Esophagus squamous epithelium (tissue), 5 donors: ENCODE results near the gene MRPL41. TPM values are rescaled to one million over a fixed set of nuclear protein-coding genes. Genes with fewer than 3 reads are reported as not detected.
"Not testable (repeated sequence)": the region's sequence is repeated elsewhere in the genome, so short reads cannot be mapped to it uniquely, and the experiment has no call there.

Experiments used
- DNase-seq: peaks from one replicate; lab custom pipeline; 2025; lab: John Stamatoyannopoulos, UW
- H3K27ac ChIP-seq, 4 donors: fragments of 200-600 bp; sonication (generic); one replicate each; pipeline ENCODE4 v1.5.1; 2016 to 2019; ENCODE audit warnings: mild to moderate bottlenecking in 1 of 4
- H3K27me3 ChIP-seq, 4 donors: fragments of 200-600 bp; sonication (generic); 1 replicate in 3 of 4; 2 replicates in 1 of 4; pipeline versions ENCODE4 v1.5.1 to v1.6.0; 2017 to 2021; ENCODE audit warnings: antibody characterized with exemption in 1 of 4
- H3K36me3 ChIP-seq, 3 donors: fragments of 200-600 bp; sonication (generic); one replicate each; pipeline ENCODE4 v1.5.1; 2016 to 2019
- H3K4me1 ChIP-seq, 3 donors: fragments of 200-600 bp; sonication (generic); one replicate each; pipeline ENCODE4 v1.5.1; 2017 to 2019
- H3K4me3 ChIP-seq, 4 donors: fragments of 200-600 bp; sonication (generic); 1 replicate in 3 of 4; 2 replicates in 1 of 4; pipeline ENCODE4 v1.5.1; 2016 to 2019; ENCODE audit warnings: mild to moderate bottlenecking in 2 of 4, moderate library complexity in 1 of 4
- H3K9me3 ChIP-seq, 3 donors: fragments of 200-600 bp; sonication (generic); one replicate each; pipeline ENCODE4 v1.5.1; 2016 to 2019
- POLR2A ChIP-seq, 4 donors: fragments of 450-650 bp; IDR thresholded peaks; one replicate each; pipeline ENCODE4 v1.6.1; 2017; ENCODE audit warnings: antibody characterized with exemption in 4 of 4, mild to moderate bottlenecking in 4 of 4, moderate library complexity in 3 of 4
- WGBS, 2 donors: methylation state at CpG; one replicate each; pipeline ENCODE4 v1.1.5; 2018; 5-methylcytosine and 5-hydroxymethylcytosine counted together
- intact Hi-C: fragments of 100-400 bp; cut with DNase I; formaldehyde crosslinking; loops from one replicate; pipeline ENCODE4 v1.15.0; 2022
- total RNA-seq, 4 donors: library from RNA; depleted of rRNA; stranded (reverse); fragments of >200 nt; gene quantifications; one replicate each; pipeline ENCODE4 v1.1.0, GENCODE V29; 2016
- TF ChIP-seq, protein P1 (sequence below), 6 experiments: fragments of 450-650 bp in 4 of 6; fragments of 200-600 bp in 2 of 6; sonication (generic) in 2 of 6; IDR thresholded peaks; one replicate each; pipeline ENCODE4 v1.5.1; 2016 to 2019; ENCODE audit warnings: antibody characterized with exemption in 6 of 6, mild to moderate bottlenecking in 4 of 6, moderate library complexity in 4 of 6
- donor health status: DM: yes; HTN: yes; CAD: no.

MRPL41 gene
- total RNA-seq, 4 donors from 2014 or later, result 31.6 to 48.6 (median 37.1) TPM

DNA sequence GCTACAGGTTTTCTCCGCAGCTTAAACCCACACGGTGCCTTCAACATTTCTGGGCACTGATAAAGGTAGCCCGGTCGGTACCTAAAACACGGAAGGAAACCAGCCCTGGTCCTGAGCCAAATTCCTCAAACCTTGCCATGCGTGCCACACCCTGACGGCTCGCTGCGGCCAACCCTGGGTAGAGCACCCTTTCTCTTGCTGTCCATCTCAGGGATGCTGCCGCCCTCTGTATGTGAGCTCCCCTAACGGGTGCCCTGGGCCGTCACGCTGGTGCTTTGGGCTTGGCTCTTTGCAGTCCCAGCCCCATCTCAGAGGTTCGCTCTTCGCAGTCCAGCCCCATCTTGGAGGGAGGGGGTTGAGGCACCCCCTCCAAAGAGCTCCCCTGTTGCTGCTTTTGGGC lies 45.4 kb upstream of the MRPL41 start:
- Histone ChIP-seq H3K4me3 (no peak overlapping the region), H3K4me1 (no peaks in the 10 kb centered on the region), H3K27ac (no peak overlapping the region), H3K27me3 (no peaks in the 10 kb centered on the region), H3K36me3 (no peaks in the 10 kb centered on the region), H3K9me3 (no peaks in the 10 kb centered on the region)
- intact Hi-C loops, result no loop called here
- 61 to 77% methylated on average over 6 to 13 of the region's 15 CpGs for WGBS, 2 donors
- DNase-seq, result no peak
- no peak for TF ChIP-seq POLR2A (IDR thresholded peaks at IDR 0.05)
- TF ChIP-seq, protein P1, sequence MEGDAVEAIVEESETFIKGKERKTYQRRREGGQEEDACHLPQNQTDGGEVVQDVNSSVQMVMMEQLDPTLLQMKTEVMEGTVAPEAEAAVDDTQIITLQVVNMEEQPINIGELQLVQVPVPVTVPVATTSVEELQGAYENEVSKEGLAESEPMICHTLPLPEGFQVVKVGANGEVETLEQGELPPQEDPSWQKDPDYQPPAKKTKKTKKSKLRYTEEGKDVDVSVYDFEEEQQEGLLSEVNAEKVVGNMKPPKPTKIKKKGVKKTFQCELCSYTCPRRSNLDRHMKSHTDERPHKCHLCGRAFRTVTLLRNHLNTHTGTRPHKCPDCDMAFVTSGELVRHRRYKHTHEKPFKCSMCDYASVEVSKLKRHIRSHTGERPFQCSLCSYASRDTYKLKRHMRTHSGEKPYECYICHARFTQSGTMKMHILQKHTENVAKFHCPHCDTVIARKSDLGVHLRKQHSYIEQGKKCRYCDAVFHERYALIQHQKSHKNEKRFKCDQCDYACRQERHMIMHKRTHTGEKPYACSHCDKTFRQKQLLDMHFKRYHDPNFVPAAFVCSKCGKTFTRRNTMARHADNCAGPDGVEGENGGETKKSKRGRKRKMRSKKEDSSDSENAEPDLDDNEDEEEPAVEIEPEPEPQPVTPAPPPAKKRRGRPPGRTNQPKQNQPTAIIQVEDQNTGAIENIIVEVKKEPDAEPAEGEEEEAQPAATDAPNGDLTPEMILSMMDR (IDR thresholded peaks at IDR 0.05), result no peak

DNA sequence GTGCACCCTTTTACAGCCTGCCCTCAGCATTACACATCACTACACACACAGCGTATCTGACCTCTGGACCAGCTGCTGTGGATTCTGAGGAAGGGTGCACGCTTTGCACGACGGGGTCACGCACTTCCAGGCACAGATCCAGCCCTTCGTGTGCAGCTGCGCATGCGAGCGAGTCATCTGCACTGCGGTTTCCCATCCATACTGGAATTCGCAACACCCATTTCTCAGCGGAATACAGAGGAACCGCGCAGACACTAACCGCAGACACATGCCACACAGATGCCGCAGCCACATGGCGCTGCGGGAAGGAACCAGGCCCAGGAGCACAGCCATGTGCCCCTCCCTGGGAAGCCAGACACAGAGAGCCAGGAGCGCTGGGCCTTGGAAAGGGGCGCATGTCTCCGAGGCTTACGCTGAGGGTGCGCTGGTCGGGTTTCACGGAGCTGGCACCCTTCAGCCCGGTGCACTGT lies 44.9 kb upstream of the MRPL41 start:
- intact Hi-C loops, result no loop called here
- Histone ChIP-seq H3K27me3 (no peaks in the 10 kb centered on the region), H3K4me1 (no peaks in the 10 kb centered on the region), H3K36me3 (no peaks in the 10 kb centered on the region), H3K27ac (no peak overlapping the region), H3K4me3 (no peak overlapping the region), H3K9me3 (no peaks in the 10 kb centered on the region)
- TF ChIP-seq, protein P1 (IDR thresholded peaks at IDR 0.05), result no peak
- no peak for TF ChIP-seq POLR2A (IDR thresholded peaks at IDR 0.05)
- 75 to 91% methylated on average over 5 to 15 of the region's 26 CpGs for WGBS, 2 donors
- no peak for DNase-seq

- TF ChIP-seq, protein P1 (IDR thresholded peaks at IDR 0.05), result no peak
- TF ChIP-seq POLR2A (IDR thresholded peaks at IDR 0.05), result no peak
- H3K4me3 ChIP-seq, result no peak overlapping the region
- H3K4me1 ChIP-seq, result no peaks in the 10 kb centered on the region
These were observed 42.5 kb upstream of the MRPL41 start for GRCh38 chr9:137509198-137509597.

DNA sequence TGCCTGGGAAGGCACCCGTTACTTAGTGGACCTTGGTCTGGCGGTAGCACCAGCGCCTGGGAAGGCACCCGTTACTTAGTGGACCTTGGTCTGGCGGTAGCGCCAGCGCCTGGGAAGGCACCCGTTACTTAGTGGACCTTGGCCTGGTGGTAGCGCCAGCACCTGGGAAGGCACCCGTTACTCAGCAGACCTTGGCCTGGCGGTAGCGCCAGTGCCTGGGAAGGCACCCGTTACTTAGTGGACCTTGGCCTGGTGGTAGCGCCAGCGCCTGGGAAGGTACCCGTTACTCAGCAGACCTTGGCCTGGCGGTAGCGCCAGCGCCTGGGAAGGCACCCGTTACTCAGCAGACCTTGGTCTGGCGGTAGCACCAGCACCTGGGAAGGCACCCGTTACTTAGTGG lies 40.6 kb upstream of the MRPL41 start:
- WGBS, 2 donors, result 96 to 100% methylated on average over 1 to 8 of the region's 22 CpGs
- H3K27me3 ChIP-seq, H3K9me3 ChIP-seq, H3K4me3 ChIP-seq, H3K27ac ChIP-seq, DNase-seq, H3K4me1 ChIP-seq, H3K36me3 ChIP-seq, intact Hi-C loops: not testable (repeated sequence)

More at GRCh38 chr9:137509198-137509597, 42.5 kb upstream of the MRPL41 start:
- no peak overlapping the region for H3K27ac ChIP-seq
- WGBS, 2 donors, result 86 to 91% methylated on average over 14 of the region's 14 CpGs
- no peaks in the 10 kb centered on the region for H3K27me3 ChIP-seq
- no peaks in the 10 kb centered on the region for H3K36me3 ChIP-seq
- intact Hi-C loops, result no loop called here
- H3K9me3 ChIP-seq, result no peaks in the 10 kb centered on the region
- DNase-seq, result no peak

DNA sequence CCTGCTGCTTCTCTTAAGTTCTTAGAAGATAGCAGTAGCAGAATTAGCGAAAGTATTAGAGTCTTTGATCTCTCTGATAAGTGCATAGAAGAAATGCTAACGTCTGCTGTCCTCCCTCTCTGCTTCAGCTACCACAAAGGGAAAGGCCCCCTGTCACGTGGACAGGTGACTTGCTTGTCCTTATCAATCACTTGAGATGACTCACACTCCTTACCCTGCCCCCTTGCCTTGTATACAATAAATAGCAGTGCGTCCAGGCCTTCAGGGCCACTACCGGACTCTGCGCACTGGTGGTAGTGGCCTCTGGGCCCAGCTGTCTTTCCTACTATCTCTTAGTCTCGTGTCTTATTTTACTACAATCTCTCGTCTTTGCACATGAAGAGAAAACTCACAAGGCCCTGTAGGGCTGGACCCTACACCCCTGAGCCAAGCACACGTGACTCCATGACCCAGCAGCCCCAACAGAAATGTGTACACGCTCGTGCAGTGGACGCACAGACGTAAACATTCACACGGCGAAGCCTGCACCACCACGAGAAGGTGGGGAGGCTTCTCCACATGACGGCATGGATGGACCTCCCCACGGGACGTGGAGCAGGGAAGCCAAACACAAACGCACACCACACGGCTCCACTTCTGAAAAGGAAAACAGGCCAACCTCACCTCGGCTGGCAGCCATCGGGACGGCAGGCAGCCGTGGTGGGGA lies 39.8 kb upstream of the MRPL41 start:
- no peak for DNase-seq
- Histone ChIP-seq H3K4me1 (no peaks in the 10 kb centered on the region), H3K4me3 (no peak overlapping the region), H3K27ac (no peak overlapping the region), H3K36me3 (no peaks in the 10 kb centered on the region), H3K27me3 (no peaks in the 10 kb centered on the region), H3K9me3 (no peaks in the 10 kb centered on the region)
- TF ChIP-seq, protein P1 (IDR thresholded peaks at IDR 0.05), result no peak
- TF ChIP-seq POLR2A (IDR thresholded peaks at IDR 0.05), result no peak
- intact Hi-C loops, result no loop called here
- 78 to 81% methylated on average over 10 to 11 of the region's 25 CpGs for WGBS, 2 donors

- WGBS, 2 donors, result 70 to 71% methylated on average over 5 of the region's 5 CpGs
These were observed 38.5 kb upstream of the MRPL41 start for GRCh38 chr9:137513136-137513535.

DNA sequence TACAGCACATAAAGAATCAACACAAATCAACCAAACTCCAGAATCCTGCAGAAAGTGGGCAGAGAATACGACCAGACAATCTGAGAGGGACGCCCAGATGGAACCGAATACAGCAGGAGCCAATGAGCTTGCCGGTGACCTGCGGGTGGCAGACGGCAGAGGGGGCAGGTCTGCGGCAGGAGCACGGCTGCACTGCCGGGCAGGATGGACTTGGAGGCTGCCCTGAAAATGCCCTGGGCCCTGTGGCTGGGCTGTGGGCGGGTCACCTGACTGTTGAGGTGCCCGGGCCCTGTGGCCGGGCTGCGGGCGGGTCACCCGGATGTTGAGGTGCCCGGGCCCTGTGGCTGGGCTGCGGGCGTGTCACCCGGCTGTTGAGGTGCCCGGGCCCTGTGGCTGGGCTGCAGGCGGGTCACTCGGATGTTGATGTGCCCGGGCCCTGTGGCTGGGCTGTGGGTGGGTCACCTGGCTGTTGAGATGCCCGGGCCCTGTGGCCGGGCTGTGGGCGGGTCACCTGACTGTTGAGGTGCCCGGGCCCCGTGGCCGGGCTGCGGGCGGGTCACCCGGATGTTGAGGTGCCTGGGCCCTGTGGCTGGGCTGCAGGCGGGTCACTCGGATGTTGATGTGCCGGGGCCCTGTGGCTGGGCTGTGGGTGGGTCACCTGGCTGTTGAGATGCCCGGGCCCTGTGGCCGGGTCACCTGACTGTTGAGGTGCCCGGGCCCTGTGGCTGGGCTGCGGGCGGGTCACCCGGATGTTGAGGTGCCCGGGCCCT lies 37.7 kb upstream of the MRPL41 start:
- H3K9me3 ChIP-seq, DNase-seq, intact Hi-C loops, H3K4me3 ChIP-seq, H3K36me3 ChIP-seq, H3K4me1 ChIP-seq, H3K27ac ChIP-seq, H3K27me3 ChIP-seq: not testable (repeated sequence)
- WGBS, 2 donors, result 68 to 69% methylated on average over 10 to 17 of the region's 42 CpGs

More at GRCh38 chr9:137513136-137513535, 38.5 kb upstream of the MRPL41 start:
- DNase-seq, intact Hi-C loops, H3K4me3 ChIP-seq, H3K9me3 ChIP-seq, H3K27me3 ChIP-seq, H3K36me3 ChIP-seq, H3K4me1 ChIP-seq, H3K27ac ChIP-seq: not testable (repeated sequence)
